ENCODE measurements around the gene NXPH1.

Gene NXPH1

DNA sequence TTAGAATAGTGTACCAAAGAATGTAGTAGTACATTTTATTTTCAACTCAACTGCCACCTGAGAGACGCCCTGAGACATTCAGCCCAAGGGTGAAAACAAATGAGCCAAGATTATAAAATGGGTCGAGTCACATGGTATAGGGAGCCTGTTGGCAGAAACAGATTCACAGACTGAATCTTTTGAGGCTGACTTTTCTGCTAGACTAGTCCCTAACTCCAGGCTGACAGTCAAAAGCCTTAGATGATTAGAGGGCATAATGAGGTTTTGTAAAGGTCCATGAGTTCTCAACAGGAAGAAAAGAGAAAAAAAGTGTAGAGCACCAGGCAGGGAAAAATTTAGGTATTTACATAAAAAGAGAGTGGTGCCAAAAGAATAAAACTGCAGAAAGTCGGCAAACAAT is 128.0 kb downstream of the NXPH1 start:
- H3K9me2 ChIP-seq (ENCODE audit: low read depth, low read length): no peaks in the 10 kb centered on the region
- H3K4me2 ChIP-seq (ENCODE audit: low read length): no peak overlapping the region
- no peak overlapping the region for H3K4me3 ChIP-seq (ENCODE audit: low read depth, low read length, poor library complexity, severe bottlenecking)
- H3K9ac ChIP-seq (ENCODE audit: low read length): no peak overlapping the region
- H4K20me1 ChIP-seq (ENCODE audit: insufficient read depth, low read length): no peaks in the 10 kb centered on the region
- H2AFZ ChIP-seq (ENCODE audit: low read length): no peak overlapping the region
- no peaks in the 10 kb centered on the region for H3K27me3 ChIP-seq (ENCODE audit: insufficient read depth, low read length)
- H3K36me3 ChIP-seq (ENCODE audit: insufficient read depth, low read length): no peaks in the 10 kb centered on the region
- no peak overlapping the region for H3K27ac ChIP-seq (ENCODE audit: low read depth, low read length, poor library complexity, severe bottlenecking)
- H3F3A ChIP-seq (ENCODE audit: insufficient read depth, low read length): no peaks in the 10 kb centered on the region
- H3K9me3 ChIP-seq (ENCODE audit: low read length): no peaks in the 10 kb centered on the region
- no peaks in the 10 kb centered on the region for H3K79me2 ChIP-seq (ENCODE audit: insufficient read depth, low read length)
- TF ChIP-seq, protein P1, sequence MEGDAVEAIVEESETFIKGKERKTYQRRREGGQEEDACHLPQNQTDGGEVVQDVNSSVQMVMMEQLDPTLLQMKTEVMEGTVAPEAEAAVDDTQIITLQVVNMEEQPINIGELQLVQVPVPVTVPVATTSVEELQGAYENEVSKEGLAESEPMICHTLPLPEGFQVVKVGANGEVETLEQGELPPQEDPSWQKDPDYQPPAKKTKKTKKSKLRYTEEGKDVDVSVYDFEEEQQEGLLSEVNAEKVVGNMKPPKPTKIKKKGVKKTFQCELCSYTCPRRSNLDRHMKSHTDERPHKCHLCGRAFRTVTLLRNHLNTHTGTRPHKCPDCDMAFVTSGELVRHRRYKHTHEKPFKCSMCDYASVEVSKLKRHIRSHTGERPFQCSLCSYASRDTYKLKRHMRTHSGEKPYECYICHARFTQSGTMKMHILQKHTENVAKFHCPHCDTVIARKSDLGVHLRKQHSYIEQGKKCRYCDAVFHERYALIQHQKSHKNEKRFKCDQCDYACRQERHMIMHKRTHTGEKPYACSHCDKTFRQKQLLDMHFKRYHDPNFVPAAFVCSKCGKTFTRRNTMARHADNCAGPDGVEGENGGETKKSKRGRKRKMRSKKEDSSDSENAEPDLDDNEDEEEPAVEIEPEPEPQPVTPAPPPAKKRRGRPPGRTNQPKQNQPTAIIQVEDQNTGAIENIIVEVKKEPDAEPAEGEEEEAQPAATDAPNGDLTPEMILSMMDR (IDR thresholded peaks at IDR 0.05; ENCODE audit: low read length): no peak
- no peak for TF ChIP-seq EZH2 (IDR thresholded peaks at IDR 0.05; ENCODE audit: borderline replicate concordance, low read length)
- H3K4me1 ChIP-seq (ENCODE audit: insufficient read depth, low read length, severe bottlenecking): no peaks in the 10 kb centered on the region

DNA sequence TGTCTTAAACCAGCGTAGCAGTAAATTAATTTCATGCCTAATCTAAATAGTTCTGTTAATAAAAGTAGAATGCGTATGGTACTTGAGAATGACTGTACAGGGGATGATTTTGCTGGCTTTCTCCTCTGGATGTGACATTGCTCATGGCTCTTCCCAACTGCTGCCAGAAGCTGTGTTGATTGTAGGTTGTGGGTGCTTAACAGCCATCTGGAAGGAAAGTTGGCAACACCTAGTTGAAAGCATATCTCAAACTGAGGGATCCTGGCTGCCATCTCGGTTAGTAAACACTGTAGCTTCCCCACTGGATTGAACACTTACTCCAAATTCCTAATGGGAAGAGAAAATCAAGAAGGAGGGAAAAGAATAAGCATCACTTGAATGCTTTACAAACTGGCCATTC is 130.9 kb downstream of the NXPH1 start:
- H3K36me3 ChIP-seq (ENCODE audit: insufficient read depth, low read length): no peaks in the 10 kb centered on the region
- H4K20me1 ChIP-seq (ENCODE audit: insufficient read depth, low read length): no peaks in the 10 kb centered on the region
- H3K4me2 ChIP-seq (ENCODE audit: low read length): no peak overlapping the region
- no peak overlapping the region for H2AFZ ChIP-seq (ENCODE audit: low read length)
- H3K79me2 ChIP-seq (ENCODE audit: insufficient read depth, low read length): no peaks in the 10 kb centered on the region
- no peak overlapping the region for H3K9ac ChIP-seq (ENCODE audit: low read length)
- TF ChIP-seq, protein P1 (IDR thresholded peaks at IDR 0.05; ENCODE audit: low read length): no peak
- no peak for TF ChIP-seq EZH2 (IDR thresholded peaks at IDR 0.05; ENCODE audit: borderline replicate concordance, low read length)
- no peaks in the 10 kb centered on the region for H3F3A ChIP-seq (ENCODE audit: insufficient read depth, low read length)
- H3K4me3 ChIP-seq (ENCODE audit: low read depth, low read length, poor library complexity, severe bottlenecking): no peak overlapping the region
- H3K27ac ChIP-seq (ENCODE audit: low read depth, low read length, poor library complexity, severe bottlenecking): no peak overlapping the region
- H3K9me3 ChIP-seq (ENCODE audit: low read length): no peaks in the 10 kb centered on the region
- no peaks in the 10 kb centered on the region for H3K27me3 ChIP-seq (ENCODE audit: insufficient read depth, low read length)
- no peaks in the 10 kb centered on the region for H3K4me1 ChIP-seq (ENCODE audit: insufficient read depth, low read length, severe bottlenecking)
- no peaks in the 10 kb centered on the region for H3K9me2 ChIP-seq (ENCODE audit: low read depth, low read length)

DNA sequence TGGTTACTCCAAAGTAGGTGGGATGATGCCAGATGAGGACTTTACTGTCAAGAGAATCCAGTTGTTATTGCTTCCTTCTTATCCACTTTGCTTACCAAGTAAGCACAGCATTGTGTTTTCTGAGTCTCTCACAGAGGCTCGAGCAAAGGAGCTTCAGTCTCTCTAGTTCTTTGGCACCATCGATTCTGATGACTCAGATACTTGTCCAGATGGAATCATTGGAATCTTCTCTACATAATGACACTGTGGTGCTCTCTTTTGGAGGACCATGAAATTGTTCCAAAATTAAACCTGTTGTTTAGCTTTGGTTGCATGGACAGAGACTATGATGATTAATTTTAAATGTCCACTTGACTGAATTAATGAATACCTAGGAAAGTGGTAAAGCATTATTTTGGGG is 132.6 kb downstream of the NXPH1 start:
- TF ChIP-seq, protein P1 (IDR thresholded peaks at IDR 0.05; ENCODE audit: low read length): no peak
- TF ChIP-seq EZH2 (IDR thresholded peaks at IDR 0.05; ENCODE audit: borderline replicate concordance, low read length): no peak
- Histone ChIP-seq H2AFZ (ENCODE audit: low read length) (no peak overlapping the region), H3K9me3 (ENCODE audit: low read length) (no peaks in the 10 kb centered on the region)

More for the DNA sequence above, 132.6 kb downstream of the NXPH1 start:
- H3K9me2 ChIP-seq (ENCODE audit: low read depth, low read length): no peaks in the 10 kb centered on the region
- H3K79me2 ChIP-seq (ENCODE audit: insufficient read depth, low read length): no peaks in the 10 kb centered on the region
- no peak overlapping the region for H3K9ac ChIP-seq (ENCODE audit: low read length)
- H3K27ac ChIP-seq (ENCODE audit: low read depth, low read length, poor library complexity, severe bottlenecking): no peak overlapping the region
- no peaks in the 10 kb centered on the region for H3K36me3 ChIP-seq (ENCODE audit: insufficient read depth, low read length)
- H4K20me1 ChIP-seq (ENCODE audit: insufficient read depth, low read length): no peaks in the 10 kb centered on the region
- no peaks in the 10 kb centered on the region for H3K4me1 ChIP-seq (ENCODE audit: insufficient read depth, low read length, severe bottlenecking)
- no peaks in the 10 kb centered on the region for H3K27me3 ChIP-seq (ENCODE audit: insufficient read depth, low read length)
- no peak overlapping the region for H3K4me2 ChIP-seq (ENCODE audit: low read length)
- H3K4me3 ChIP-seq (ENCODE audit: low read depth, low read length, poor library complexity, severe bottlenecking): no peak overlapping the region
- H3F3A ChIP-seq (ENCODE audit: insufficient read depth, low read length): no peaks in the 10 kb centered on the region

All from OCI-LY1 (cell line).